Activated CD4-positive, alpha-beta T cell treated with anti-CD3 and anti-CD28 coated beads, Interleukin-2, amount 50 U/mL, for 1 hour (primary cell): ENCODE measurements around the gene RTBDN.
"Not testable (repeated sequence)": the region's sequence is repeated elsewhere in the genome, so short reads cannot be mapped to it uniquely, and the experiment has no call there.

ENCODE experiments used
- DNase-seq: peaks from one replicate; pipeline ENCODE4 v3.0.0-alpha.2; 2020

Gene RTBDN

DNA sequence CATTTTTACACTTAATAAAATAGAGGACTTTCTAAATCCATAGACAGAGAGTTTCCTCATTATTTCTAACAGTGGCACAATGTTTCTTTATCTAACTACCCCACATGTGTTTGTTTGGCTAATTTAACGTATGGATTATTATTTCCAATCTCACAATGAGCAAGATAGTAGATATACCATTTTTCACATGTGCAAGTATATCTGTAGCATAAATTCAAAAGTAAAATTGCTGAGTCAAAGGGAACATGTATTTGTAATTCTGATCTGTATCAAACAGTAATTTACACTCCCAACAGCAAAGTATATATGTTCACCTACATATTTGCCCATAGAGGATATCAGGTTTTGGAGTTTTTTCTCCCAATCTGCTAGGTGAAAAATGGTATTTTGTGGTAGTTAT, 22.3 kb upstream of the RTBDN start:
- DNase-seq: no peak

- DNase-seq: peak; percentile 75
Measured at GRCh38 chr19:12847159-12848139, 13.1 kb upstream of the RTBDN start.

DNA sequence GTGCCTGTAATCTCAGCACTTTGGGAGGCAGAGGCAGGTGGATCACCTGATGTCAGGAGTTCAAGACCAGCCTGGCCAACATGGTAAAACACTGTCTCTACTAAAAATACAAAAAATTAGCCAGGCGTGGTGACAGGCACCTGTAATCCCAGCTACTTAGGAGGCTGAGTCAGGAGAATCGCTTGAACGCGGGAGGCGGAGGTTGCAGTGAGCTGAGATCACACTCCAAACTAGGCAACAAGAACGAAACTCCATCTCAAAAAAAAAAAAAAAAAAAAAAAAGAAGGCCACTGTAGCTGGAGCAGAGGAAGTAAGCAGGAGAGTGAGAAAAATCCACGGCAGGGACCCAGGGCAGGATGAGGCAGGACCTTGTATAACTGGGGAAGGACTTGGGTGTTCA, 12.2 kb upstream of the RTBDN start:
- DNase-seq: not testable (repeated sequence)

DNA sequence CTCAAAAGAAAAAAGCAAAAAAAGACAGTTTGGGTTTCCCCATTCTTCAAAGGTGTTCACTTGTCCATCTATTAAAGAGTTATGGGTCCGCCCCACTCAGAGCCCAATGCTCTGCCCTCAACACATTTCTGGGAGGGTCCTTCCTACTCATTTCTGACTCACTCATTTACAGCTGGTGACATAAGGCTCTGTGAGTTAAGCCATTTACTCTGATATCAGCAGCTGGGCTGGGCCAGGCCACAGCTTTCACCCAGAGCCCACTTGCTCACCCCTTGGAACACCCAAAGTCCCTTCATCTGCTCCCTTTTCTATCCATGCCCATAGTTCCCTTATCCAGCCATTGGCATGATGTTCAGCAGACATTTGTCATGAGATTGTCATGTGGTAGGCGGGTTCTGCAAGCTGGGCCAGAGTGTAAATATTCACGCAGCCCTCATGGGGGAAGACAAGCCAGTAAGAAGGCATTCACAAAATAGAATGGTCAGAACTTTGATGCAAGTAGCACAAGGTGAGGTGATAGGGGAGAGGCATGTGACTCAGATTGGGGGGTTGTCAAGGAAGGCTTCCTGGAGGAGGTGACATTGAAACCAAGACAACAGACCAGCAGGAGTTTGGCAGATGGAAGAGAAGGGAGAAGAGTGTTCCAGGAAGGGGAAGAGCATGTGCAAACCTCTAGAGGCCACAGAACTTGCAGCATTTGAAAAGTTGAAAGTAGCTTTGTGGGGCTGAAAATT, 9.8 kb upstream of the RTBDN start:
- no peak for DNase-seq

DNA sequence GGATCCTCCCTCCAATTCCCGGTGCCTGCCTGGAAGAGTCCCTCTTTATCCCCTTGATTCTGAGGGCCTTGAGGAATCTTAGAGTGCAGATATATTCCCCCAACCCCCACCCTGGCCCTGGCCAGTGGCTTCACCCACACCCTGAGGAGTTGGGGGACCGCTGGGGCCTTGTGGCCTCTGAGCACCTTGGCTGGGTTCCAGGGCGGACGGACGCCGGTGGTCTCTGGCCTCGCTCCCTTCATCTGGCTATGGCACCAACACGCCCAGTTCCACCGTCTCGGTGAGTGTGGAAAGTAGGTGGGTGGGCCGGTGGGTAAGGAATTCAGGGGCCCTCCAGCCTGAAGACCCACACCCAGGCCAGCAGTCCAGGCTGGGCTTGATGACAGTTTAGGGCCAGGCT, 8.9 kb upstream of the RTBDN start:
- no peak for DNase-seq

- no peak for DNase-seq
Measured at GRCh38 chr19:12842511-12842910, 8.1 kb upstream of the RTBDN start.

DNA sequence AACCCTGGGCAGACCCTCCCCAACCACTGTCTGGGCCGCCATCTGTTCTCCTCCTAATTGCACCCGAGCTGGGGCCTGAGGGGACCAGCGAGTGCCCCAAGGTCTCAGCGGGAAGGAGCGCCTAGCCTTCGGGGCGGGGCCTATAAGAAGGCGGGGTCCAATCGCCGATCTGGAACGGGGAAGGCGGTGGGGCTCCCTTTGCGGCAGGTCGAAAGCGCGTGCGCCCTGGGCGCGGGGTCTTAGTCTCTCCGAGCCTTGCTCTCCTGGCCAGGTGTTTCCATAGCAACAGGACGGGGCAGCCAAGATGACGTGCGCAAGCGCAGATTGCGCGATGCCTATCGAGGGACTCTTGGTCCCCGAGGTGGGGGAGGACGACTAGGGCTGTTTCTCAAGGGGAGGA, 6.7 kb upstream of the RTBDN start:
- DNase-seq: no peak

DNA sequence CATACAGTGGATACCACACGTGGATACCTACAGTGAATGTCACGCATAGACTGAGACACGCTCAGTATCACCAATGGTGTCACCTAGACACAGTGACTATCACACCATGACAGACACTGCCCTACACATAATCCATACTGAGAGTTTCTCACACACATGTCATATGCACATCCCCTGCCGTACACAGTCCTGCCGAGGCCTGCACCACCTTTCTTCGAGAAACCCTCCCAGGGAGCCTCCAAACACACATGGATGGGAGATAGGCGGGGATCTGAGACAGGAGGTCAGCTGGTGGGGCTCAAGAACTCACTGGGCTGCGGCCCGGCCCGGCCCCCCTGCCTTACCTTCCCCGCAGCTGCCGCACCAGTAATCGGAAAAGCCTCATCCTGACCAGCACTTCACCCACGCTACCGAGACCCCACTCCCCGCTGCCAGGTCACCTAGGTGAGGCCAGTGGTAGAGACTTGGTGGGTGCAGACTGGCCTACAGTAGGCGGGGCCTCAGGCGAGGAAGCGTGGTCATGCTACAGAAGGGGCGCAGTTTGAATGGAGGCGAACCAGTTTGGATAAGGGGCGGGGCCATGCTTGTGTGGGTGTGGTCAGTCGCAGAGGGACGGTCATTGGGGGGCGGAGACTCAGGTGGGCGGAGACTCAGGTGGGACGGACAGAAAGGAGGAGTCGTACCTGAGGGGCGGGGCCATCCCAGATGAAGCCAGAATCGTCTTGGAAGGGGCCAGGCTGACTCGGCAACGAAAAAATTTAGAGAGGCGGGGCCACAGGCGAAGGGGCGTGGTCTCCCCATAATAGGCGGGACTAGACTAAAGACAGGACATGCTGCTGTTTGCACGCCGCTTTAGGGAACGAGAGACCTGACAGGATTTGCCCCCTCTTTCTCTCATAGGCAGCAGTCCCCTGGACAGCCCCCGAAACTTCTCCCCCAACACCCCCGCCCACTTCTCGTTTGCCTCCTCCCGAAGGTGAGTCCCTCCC, 6.0 kb upstream of the RTBDN start:
- peak; percentile 32 for DNase-seq

GRCh38 chr19:12838886-12839756, 4.7 kb upstream of the RTBDN start:
- no peak for DNase-seq

- DNase-seq: peak; percentile 50
Measured at GRCh38 chr19:12838182-12838885, 4.0 kb upstream of the RTBDN start, which contains the start of gene MAST1. TSS of gene MAST1 (plus strand) at chr19:12838515. CDS start at chr19:12838573, 58 bp downstream.

- no peak for DNase-seq
Measured at GRCh38 chr19:12837225-12837624, 2.8 kb upstream of the RTBDN start.

- DNase-seq: no peak
Measured at GRCh38 chr19:12836529-12836863, 2.1 kb upstream of the RTBDN start.

DNA sequence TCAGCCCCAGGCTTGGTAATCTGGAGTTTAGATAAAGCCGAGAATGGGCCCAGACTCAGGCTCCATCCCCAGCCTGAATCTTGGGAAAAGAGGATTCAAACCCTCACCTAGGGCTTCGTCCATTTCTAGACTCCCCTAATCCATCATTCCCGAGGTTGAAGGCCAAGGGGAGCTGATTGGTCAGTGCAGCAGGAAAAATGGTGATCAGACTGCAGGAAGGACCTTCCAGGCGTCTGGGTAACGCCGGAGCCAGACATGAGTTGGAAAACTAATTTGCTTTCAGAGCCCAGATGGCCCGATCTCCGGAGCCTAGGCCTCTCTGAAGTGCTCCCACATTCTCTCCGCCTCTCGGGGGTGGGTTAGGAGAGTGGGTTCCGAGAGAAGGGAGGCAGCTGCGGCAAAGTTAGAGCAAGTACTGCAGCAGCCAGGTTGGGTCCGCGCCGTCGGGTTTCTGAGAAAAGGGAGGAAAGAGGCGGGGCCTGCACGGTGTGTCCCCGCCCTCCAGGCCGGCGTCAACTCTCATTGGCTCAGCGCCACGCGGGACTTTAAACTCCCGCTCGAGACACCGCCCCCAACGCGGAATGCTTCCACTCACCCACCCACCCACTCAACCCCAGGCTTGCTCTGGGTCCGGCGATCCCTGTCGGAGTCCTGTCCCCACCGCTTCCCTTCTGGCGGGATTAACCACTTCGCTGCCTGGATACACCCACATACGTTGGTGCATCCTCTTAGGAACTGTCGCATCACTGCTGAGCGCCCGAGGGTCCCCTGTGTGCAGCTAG, 788 bp upstream of the RTBDN start:
- no peak for DNase-seq

GRCh38 chr19:12833738-12834565, 427 bp downstream of the RTBDN start:
- DNase-seq: peak; percentile 35

DNA sequence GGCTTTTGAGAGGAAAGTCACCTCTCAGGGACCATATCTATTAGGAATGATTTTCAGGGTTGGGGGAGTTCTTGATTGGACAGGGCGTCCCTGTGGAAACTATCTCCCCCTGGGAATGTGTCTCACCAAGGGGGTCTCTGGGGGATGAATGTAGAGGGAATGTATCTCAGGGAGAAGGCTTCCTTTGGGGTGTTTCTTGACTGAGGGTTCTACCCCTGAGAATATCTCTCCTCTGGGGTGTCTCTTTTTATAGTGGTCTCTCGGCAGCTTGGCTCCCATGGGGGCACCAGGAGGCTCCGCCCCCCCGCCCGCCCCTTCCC, 1.0 kb downstream of the RTBDN start:
- DNase-seq: no peak

DNA sequence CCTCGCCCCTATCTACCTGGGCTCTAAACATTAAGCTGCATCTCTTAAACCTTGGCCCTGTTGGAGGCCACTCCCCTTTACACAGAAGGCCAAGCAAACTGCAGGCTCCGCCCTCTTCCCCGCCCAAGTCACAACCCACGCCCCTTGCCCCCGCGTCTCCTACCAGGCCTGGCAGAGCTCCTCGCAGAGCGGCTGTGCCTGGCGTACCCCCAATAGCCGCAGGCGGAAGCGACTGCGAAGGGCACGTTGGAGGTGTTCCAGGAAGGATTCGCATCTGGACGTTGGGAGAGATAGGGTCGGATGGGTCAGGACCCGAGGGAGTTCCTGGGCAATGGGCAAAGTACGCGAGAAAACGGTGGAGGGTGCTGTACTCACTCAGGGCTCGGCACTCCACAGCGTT, 5.9 kb downstream of the RTBDN start:
- DNase-seq: no peak

- no peak for DNase-seq
Measured at GRCh38 chr19:12825254-12826131, 8.9 kb downstream of the RTBDN start.

GRCh38 chr19:12821761-12822160, 12.6 kb downstream of the RTBDN start:
- no peak for DNase-seq
